ENCODE results near the gene ABAT. TPM values are rescaled to one million over a fixed set of nuclear protein-coding genes. Genes with fewer than 3 reads are reported as not detected.

Gene ABAT
- polyA plus RNA-seq, 2 of the 4 experiments (the other 2 are of a cell fraction) = 0.68 to 1.2 TPM

GRCh38 chr16:8645141-8645521, 29.3 kb upstream of the ABAT start:
- 76% methylated on average over 11 of the region's 11 CpGs for WGBS (ENCODE audit: missing lambda C conversion rate)
- TF ChIP-seq HOXB5 (CRISPR knock-in tag; IDR thresholded peaks at IDR 0.05) (no peak), CHD2 (IDR thresholded peaks at IDR 0.05; ENCODE audit: low read length, partially characterized antibody) (no peak)
- Histone ChIP-seq H3K4me3 (no peak overlapping the region), H3K4me2 (no peak overlapping the region), H3K4me1 (no peaks in the 10 kb centered on the region), H3K27ac (no peak overlapping the region), H3K9me3 (no peaks in the 10 kb centered on the region)
- ChIA-PET POLR2A (interaction anchor here (0.6 kb wide), 1 partner anchor 446 kb away, joined by 4 read pairs; the partner anchor contains the start of gene HAPSTR1), CTCF (interaction anchor here (1.2 kb wide), 1 partner anchor 9 kb away, joined by 5 read pairs; no protein-coding TSS in a partner anchor)
- ATAC-seq = no peak
- no peak for FAIRE-seq
- DNase-seq (ENCODE audit: low read depth in 1 of 2, low spot score in 1 of 2) = no peak

- no peak overlapping the region for H3K4me3 ChIP-seq
- H3K9me3 ChIP-seq = no peaks in the 10 kb centered on the region
- ChIA-PET CTCF (interaction anchor here (0.6 to 1.4 kb wide), 4 partner anchors 10 to 358 kb away, joined by 3 to 5 read pairs (median 3); no protein-coding TSS in a partner anchor), POLR2A (no interaction called here)
- H3K27ac ChIP-seq = no peak overlapping the region
- FAIRE-seq (no peak), ATAC-seq (no peak), DNase-seq (ENCODE audit: low read depth in 1 of 2, low spot score in 1 of 2) (no peak)
- H3K4me1 ChIP-seq = no peaks in the 10 kb centered on the region
- WGBS (ENCODE audit: missing lambda C conversion rate) = 93% methylated on average over 13 of the region's 13 CpGs
- no peak overlapping the region for H3K4me2 ChIP-seq
- TF ChIP-seq USF2 (IDR thresholded peaks at IDR 0.05) (no peak), NFE2L2 (conservative IDR thresholded peaks at IDR 0.05; ENCODE audit: low read length) (no peak), EP300 (IDR thresholded peaks at IDR 0.05) (no peak), POLR2AphosphoS2 (conservative IDR thresholded peaks at IDR 0.05; ENCODE audit: low read length) (no peak), REST (IDR thresholded peaks at IDR 0.05) (no peak), CBX2 (IDR thresholded peaks at IDR 0.05; ENCODE audit: borderline replicate concordance, low read depth) (no peak), HEYL (CRISPR knock-in tag; IDR thresholded peaks at IDR 0.05) (no peak), ESRRA (IDR thresholded peaks at IDR 0.05; ENCODE audit: borderline replicate concordance, low read length) (no peak), MAZ (IDR thresholded peaks at IDR 0.05; ENCODE audit: borderline replicate concordance, low read depth, low read length) (no peak), RFX5 (IDR thresholded peaks at IDR 0.05) (no peak), CEBPB (IDR thresholded peaks at IDR 0.05) (no peak), ELK1 (IDR thresholded peaks at IDR 0.05; ENCODE audit: low read depth, low read length) (no peak), RAD21 (conservative IDR thresholded peaks at IDR 0.05 in 1 of 2, IDR thresholded peaks at IDR 0.05 in 1 of 2) (no peak), TP53 (CRISPR knock-in tag; IDR thresholded peaks at IDR 0.05) (no peak)
Observed at GRCh38 chr16:8645831-8646230, 28.6 kb upstream of the ABAT start.

- 83% methylated on average over 13 of the region's 13 CpGs for WGBS (ENCODE audit: missing lambda C conversion rate)
- POLR2A ChIA-PET = no interaction called here
- DNase-seq (ENCODE audit: low read depth in 1 of 2, low spot score in 1 of 2) (no peak), ATAC-seq (no peak), FAIRE-seq (no peak)
- H3K4me1 ChIP-seq = no peaks in the 10 kb centered on the region
- CTCF ChIA-PET = interaction anchor here (0.6 to 1.4 kb wide), 5 partner anchors 11 to 357 kb away, joined by 3 to 5 read pairs (median 3); no protein-coding TSS in a partner anchor
- H3K4me3 ChIP-seq = no peak overlapping the region
- H3K4me2 ChIP-seq = no peak overlapping the region
- H3K27ac ChIP-seq = no peak overlapping the region
- H3K9me3 ChIP-seq = no peaks in the 10 kb centered on the region
- TF ChIP-seq RAD21 (conservative IDR thresholded peaks at IDR 0.05 in 1 of 2, IDR thresholded peaks at IDR 0.05 in 1 of 2) (no peak), PBX3 (IDR thresholded peaks at IDR 0.05) (no peak), MAZ (IDR thresholded peaks at IDR 0.05; ENCODE audit: borderline replicate concordance, low read depth, low read length) (no peak), CTCF (IDR thresholded peaks at IDR 0.05) (no peak), FOXS1 (CRISPR knock-in tag; IDR thresholded peaks at IDR 0.05) (no peak), MAFK (IDR thresholded peaks at IDR 0.05; ENCODE audit: partially characterized antibody) (no peak), USF2 (IDR thresholded peaks at IDR 0.05) (no peak), ELK1 (IDR thresholded peaks at IDR 0.05; ENCODE audit: low read depth, low read length) (no peak), NFE2L2 (conservative IDR thresholded peaks at IDR 0.05; ENCODE audit: low read length) (no peak)
Observed at GRCh38 chr16:8646326-8647053, 27.9 kb upstream of the ABAT start.
